Astrocyte (in vitro differentiated cells and primary cell): ENCODE results near the gene ATIC.

ENCODE experiments used
- CTCF ChIP-seq: IDR thresholded peaks from 2 replicates; pipeline ENCODE4 v1.5.1; 2011; ENCODE audit warnings: low read depth, mild to moderate bottlenecking, inconsistent platforms, low read length, moderate library complexity; ENCODE audit not compliant: insufficient read depth
- EZH2 ChIP-seq: IDR thresholded peaks from 2 replicates; pipeline ENCODE4 v1.6.1; 2012; ENCODE audit warnings: mild to moderate bottlenecking, low read length, inconsistent platforms; ENCODE audit not compliant: insufficient read depth

GRCh38 chr2:215347878-215348277 lies 36.0 kb downstream of the ATIC start:
- TF ChIP-seq CTCF (no peak), EZH2 (no peak)
